CD4-positive, alpha-beta T cell treated with Interleukin-17A for 4 hours (primary cell): ENCODE results near the gene GRB10.

Source experiments
- DNase-seq: peaks from one replicate; pipeline ENCODE4 v3.0.0-alpha.2; 2020; ENCODE audit warnings: mixed read lengths

GRB10 gene

GRCh38 chr7:50629238-50629901 is 153.3 kb downstream of the GRB10 start:
- DNase-seq, result no peak

DNA sequence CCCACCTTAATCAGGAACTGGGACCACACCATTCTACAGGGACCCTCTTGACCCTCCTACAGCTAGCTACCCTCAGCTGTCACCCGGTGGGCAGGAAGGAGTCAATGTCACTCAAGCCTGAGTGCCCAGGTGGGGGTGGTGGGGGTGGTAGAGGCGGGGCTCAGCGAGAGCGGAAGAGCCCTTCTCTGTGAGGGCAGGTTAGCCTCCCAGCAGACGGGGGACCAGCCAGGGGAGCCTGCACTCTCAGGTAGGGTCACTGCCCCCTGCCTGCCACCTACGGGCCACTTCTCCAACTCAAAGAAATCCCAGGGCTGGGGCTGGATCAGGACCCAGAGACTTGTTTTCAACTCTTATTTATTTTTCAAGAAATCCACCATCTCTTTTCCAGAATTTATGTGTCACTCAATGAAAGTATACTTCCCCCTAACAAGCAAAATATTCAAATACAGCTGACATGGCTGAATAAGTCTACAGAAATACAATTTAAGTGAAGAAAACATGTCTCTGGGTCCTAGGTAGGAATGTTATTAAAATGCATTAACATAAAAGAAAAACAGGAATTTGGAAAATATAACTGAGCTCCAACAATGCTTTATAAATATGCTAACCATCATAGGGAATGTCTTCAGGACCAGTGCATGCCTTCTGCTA is 154.1 kb downstream of the GRB10 start:
- no peak for DNase-seq

GRCh38 chr7:50627824-50628361 is 154.8 kb downstream of the GRB10 start:
- no peak for DNase-seq

DNA sequence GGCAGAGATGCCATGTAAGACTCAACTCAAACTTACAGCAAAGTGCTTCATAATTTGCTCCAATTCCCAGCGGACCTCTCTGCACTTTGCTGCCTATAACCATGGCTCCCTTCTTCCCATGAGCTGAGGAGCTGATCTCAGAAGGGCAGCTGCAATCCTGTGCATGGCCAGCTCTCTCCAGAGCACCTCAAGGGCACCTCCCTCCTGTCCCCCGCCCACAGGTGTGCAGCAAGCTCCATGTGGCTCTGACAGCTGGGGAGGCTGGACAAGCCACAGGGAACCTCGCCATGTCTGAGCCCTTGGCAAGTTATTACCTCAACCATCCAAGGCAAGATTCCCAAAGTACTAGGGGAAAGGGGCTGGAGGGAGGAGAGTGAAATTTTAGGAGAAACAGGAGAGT is 156.4 kb downstream of the GRB10 start:
- DNase-seq, result no peak

- DNase-seq, result no peak
Observed at GRCh38 chr7:50625360-50625759, 157.3 kb downstream of the GRB10 start.

DNA sequence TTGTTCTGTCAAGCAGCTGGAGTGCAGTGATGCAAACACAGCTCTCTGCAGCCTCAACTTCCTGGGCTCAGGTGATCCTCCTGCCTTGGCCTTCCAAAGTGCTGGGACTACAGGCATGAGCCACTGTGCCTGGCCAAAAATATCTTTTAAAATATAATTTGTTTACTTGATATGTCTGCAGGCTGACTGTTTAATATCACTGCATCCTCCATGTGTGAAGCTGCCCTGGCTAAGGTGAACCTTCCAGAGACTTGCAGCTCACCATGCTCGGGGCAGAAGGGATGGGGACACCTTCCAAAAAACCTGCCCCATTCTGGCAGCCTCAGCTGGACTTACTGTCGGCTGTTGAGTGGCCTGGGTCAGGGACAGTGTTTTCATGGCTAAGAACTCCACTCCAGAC is 159.9 kb downstream of the GRB10 start:
- DNase-seq, result no peak

GRCh38 chr7:50621973-50622490 is 160.7 kb downstream of the GRB10 start:
- no peak for DNase-seq

GRCh38 chr7:50621206-50621605 is 161.5 kb downstream of the GRB10 start:
- no peak for DNase-seq

DNA sequence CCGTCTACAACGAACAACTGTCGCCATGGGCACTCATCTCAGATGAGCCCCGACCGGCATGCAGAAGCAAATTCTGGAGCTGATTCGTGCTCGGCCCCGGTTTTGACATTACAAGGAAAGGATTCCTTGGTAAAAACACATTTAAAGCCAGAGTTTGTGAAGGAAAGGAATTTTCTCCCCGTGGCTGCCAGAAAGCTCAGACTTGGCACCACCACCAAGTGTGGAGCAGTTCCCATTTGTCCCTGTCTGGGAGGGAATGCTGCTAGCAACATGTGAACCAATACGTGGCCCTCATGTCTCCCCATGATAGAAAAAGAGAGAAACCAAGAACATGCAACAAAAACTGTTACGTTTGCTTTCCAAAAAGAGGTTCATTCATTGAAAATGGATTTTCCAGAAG is 162.3 kb downstream of the GRB10 start:
- no peak for DNase-seq

GRCh38 chr7:50619684-50620083 is 163.0 kb downstream of the GRB10 start:
- no peak for DNase-seq

- no peak for DNase-seq
Observed at GRCh38 chr7:50618281-50618680, 164.4 kb downstream of the GRB10 start.

- no peak for DNase-seq
Observed at GRCh38 chr7:50615519-50616080, 167.1 kb downstream of the GRB10 start.

- peak; percentile 22 for DNase-seq
Observed at GRCh38 chr7:50614721-50615518, 167.8 kb downstream of the GRB10 start.

DNA sequence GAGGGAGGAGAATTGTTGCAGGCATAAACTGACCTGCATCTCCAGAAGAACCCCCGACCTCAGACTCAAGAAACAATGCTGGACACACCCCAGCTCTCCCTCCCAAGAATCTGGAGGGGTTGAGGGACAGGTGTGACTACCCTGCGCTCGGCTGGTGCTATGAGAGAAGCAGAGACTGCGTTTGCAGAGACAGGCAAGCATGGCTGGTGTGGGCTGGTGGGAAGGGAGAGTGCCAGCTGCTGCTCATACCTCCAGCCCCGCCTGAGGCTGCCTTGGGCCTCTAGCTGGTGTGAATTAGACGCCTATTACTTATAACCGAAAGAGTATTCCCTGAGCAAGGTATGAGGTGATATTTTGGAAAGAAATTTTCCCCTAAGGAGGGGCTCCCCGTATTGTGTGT is 169.2 kb downstream of the GRB10 start:
- no peak for DNase-seq

DNA sequence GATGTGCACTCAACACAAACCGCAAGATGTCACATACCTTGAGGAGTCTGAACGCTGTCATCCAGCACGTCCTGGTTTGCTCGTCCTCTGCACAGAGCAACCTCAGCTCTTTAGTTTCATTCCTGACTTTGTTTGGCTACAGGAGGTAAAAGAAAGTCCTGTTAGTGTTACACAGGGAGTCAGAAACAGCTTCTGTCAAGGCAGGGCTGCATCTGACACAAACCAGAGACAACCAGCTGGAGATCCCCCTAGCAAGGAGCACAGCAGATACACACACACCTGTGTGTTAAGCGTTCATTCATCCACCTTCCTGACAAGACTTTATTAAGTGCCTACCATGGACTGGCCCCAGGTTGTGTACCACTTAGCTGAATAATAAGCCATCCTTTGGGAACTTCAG is 170.0 kb downstream of the GRB10 start:
- no peak for DNase-seq

DNA sequence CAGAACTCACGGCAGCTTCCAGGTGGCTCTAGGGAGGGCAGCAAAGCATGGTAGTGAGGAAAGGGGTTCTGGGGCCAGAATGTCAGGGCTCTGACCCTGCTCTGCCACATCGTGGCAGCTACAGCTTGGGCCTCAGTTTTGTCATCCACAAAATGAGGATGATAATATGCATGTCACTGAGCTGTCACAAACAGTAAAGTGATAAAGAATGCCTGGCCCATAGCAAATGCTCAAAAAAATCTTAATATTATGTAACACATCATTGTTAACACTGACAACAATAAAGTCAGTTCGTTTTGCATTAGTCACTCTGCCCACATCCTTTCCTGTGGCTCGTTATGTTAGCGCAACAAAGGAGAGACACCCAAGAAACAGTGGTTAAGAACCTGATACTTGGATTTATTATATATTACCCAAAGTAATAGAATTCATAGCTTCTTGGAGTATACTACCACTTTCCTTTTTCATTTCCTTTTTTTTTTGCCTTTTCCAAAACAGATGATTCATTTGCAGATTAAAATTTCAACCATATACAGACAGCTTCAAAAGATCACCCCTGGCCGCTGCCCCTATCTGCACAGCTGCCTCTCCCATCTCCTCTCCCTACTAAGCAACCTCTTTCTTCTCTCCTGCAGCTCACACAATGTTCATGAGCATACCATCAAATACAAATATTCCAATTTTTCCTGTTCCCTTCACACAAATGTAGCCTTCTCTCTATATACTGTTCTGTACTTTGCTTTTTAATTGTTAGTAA is 172.0 kb downstream of the GRB10 start:
- DNase-seq, result peak; percentile 52

DNA sequence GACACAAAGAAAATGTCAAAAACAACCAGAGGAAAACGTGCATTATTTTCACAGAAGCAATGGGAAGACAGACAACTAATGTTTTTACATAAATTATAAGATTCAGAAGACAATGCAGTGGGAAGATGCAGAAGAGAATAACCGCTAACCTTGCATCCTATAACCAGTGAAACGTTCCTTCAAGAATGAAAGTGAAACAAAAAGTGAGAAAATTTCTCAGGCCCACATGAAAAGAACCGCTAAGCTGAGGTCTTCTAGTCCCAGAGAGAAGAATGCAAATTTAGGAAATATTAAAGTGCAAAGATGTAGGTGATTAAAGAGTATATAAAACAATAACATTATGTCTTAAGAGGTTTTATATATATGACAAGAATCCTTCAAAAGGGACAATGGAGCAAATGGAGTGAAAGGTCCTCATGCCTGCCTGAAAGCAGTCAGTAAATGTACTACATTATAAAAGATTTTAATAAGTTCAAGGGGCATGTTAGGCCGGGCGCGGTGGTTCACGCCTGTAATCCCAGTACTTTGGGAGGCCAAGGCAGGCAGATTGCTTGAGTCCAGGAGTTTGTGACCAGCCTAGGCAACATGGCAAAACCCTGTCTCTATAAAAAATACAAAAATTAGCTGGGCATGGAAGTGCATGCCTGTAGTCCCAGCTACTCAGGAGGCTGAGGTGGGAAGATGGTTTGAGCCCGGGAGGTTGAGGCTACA is 174.3 kb downstream of the GRB10 start:
- no peak for DNase-seq

GRCh38 chr7:50607524-50608125 is 175.1 kb downstream of the GRB10 start:
- DNase-seq, result no peak

DNA sequence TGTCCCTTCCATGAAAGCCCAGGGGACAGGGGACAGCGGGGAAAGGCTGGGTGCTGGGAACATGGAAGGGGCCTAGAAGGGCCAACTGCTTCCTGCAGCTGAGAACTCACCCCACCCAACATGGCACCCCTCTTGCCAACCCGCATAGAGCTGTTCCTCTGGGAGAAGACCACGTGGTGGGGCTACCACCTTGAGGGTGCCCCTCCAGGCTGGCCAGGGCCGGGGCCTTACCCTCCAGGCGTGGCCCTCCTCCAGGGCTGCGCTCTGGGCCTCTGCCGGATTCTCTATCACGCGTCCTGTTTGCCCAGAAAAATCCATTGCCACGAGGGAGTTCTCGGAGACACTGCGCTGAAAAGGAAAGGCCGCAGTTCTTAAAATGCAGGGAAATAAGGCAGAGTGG is 177.6 kb downstream of the GRB10 start:
- DNase-seq, result no peak

GRCh38 chr7:50603287-50603686 is 179.4 kb downstream of the GRB10 start:
- DNase-seq, result no peak

DNA sequence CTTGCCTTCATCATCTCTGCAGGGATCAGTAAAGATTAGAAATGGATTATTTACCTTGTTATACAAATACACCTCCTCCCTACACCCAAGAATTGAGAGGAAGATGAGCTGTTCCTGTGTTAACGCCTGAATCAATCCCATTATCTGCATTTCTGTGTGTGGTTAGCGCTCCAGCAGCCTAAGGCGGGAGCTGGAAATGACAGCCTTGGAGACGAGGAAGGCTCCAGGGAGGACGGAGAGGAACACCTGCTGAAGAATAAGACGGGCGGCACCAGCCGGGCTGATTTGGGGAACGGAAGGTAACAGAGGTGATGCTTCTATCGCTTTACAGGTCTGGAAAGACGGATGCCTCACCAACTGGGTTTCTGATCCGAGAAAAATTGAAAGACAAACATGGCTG is 183.3 kb downstream of the GRB10 start:
- no peak for DNase-seq
